GM18867 (cell line): ENCODE measurements around the gene SEMA3A.
"Not testable (repeated sequence)": the region's sequence is repeated elsewhere in the genome, so short reads cannot be mapped to it uniquely, and the experiment has no call there.

ENCODE experiments used
- ATAC-seq: cut with Tn5 transposase; IDR thresholded peaks from one replicate; pipeline ENCODE4 v1.9.1; 2021; ENCODE audit warnings: mild to moderate bottlenecking, moderate library complexity; ENCODE audit not compliant: unreplicated experiment

SEMA3A gene

DNA sequence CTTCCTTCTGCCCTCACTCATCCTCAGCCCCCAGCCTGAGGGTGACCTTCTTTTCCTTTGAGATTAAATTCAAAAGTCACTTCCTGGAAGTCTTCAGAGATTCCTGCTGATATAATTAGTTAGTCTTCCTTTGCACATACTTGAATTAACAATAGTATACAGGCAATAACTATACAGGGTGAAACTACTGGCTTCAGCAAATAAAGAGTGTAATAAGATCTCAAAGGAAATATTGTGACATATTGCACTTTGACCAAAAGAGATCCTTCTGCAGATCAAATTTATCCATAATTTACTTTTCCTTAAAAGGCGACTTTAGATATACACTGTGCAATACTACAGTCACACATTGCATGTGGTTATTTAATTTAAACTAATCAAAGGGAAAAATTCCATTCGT lies 123.8 kb downstream of the SEMA3A start:
- ATAC-seq, result no peak

DNA sequence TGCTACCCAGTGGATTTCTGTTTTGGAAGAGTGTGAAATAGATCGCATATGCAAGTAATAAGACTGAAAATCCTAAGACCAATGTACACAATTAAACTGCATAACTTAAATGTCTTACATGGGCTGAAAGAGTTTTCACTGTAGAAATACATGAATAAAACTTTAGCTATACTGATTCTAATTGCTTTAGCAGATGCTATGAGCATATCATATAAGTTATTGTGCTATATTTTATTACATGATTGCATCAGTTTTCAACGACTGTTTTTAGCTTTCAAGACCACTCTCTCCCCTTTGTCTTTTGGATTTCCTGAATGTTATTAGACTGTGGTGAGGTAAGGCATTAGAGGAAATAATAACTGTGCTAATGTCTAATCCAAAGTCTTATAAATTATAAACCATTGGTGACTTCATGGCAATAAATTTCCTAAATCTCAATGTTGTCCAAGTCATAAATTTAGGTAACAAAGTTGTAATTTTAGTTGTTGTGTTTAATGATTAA lies 124.5 kb downstream of the SEMA3A start:
- ATAC-seq, result no peak

DNA sequence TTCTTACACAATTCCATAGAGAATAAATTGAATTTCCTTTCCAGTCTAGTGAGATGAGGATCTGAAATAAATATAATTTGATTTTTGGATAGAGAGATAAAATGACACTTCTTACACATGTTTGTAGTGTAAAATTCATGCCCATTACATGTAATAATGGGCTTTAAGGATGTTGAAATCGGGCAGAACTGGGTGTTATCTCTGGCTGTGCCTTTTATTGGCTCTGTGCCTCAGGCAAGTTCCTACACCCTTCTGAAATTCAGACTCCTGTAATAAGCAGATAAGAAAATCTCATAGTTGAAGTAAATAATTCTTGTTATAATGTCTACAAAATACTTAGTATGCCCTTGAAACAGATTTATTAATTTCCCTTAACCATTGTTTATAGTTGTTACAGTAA lies 125.6 kb downstream of the SEMA3A start:
- no peak for ATAC-seq

DNA sequence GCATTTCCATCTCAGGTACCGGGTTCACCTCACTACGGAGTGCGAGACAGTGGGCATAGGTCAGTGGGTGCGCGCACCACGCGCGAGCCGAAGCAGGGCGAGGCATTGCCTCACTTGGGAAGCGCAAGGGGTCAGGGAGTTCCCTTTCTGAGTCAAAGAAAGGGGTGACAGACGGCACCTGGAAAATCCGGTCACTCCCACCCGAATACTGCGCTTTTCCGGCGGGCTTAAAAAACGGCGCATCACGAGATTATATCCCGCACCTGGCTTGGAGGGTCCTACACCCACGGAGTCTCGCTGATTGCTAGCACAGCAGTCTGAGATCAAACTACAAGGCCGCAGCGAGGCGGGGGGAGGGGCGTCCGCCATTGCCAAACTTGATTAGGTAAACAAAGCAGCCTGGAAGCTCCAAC lies 132.1 kb downstream of the SEMA3A start:
- ATAC-seq, result not testable (repeated sequence)

DNA sequence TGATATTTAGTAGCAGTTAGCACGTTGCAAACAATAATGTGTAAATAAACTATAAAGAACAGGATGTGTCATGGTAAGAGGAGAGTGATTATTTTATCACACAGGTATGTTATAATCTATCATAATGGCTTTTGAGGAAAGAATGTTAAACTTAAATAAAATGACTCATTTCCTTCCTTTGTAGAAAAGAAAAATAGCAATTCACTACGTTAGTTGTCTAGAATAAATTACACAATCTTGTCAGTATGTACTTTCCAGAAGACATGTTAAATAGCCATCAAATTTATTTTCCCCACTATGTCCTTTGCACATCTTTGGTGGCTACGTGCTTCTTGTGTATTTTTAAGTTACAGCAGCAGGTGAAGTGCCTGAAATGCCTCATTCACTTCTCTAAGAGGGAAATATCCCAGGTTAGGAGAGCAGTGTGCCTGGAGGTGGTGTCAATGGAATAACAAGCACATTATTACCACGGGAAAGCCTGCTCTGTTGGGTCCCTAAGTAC lies 133.8 kb downstream of the SEMA3A start:
- no peak for ATAC-seq

DNA sequence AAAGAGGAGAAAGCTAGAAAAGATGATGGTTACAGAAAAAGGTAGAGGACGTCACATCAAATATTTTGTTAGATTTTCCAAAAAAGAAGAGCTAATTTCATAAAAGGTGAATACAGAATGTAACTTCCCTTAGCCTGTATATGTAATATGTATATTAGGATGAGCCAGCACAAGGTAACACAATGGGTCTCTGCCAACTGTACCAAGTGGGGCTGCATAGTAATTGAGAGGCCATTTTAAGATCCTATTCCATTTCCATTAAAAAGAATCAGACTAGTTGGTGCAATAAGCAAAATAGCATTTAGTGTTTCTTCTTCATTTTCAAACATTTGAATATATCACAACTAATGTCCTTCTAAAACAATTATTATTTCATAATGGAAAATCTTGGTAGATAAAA lies 134.6 kb downstream of the SEMA3A start:
- no peak for ATAC-seq

DNA sequence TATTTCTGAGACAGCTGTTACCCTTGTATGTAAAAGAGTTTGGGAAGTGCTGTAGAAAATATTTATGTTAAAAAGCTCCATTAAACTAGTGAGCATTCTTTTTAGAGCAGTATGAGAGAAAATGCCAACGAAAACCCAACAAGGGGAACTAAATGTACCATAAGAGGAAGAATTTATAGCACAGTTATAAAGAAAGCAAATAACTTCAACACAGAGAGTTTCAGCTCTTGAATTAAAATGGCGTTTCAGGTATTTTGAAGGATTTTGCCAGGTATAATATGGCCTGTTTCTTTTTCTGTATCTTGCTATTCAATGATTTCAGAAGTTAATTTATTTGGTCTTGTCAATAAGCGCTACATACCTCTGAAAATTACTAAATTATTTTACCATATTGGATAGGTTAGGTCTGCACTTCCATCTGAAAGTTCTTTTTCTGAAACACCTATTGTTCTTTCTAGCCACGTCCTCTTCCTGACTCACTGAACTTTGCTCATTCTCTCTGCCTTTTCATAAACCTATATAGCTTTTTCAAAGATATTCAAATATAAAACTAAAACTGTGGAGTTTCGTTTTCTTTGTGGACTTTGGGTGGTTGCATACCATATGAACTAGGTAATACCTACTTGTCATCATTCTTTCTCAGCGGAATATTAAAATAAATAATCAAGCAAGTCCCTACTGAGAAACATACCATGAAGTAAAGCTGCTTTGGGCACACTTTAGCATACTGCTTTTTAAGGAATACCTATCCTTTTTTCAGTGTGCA lies 136.1 kb downstream of the SEMA3A start:
- no peak for ATAC-seq

DNA sequence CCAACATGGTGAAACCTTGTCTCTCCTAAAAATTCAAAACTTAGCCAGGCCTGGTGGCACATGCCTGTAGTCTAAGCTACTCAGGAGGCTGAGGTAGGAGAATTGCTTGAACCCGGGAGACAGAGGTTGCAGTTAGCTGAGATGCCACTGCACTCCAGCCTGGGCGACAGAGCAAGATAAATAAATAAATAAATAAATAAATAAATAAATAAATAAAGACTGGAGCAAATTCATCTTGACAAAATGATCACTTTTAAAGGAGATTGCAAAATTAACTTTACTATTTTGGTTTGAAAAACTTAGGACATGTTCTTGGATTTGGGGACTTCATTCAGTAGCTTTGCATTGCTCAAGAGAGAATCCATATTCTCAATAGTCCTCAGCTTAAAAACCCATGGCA lies 137.0 kb downstream of the SEMA3A start:
- ATAC-seq, result no peak

DNA sequence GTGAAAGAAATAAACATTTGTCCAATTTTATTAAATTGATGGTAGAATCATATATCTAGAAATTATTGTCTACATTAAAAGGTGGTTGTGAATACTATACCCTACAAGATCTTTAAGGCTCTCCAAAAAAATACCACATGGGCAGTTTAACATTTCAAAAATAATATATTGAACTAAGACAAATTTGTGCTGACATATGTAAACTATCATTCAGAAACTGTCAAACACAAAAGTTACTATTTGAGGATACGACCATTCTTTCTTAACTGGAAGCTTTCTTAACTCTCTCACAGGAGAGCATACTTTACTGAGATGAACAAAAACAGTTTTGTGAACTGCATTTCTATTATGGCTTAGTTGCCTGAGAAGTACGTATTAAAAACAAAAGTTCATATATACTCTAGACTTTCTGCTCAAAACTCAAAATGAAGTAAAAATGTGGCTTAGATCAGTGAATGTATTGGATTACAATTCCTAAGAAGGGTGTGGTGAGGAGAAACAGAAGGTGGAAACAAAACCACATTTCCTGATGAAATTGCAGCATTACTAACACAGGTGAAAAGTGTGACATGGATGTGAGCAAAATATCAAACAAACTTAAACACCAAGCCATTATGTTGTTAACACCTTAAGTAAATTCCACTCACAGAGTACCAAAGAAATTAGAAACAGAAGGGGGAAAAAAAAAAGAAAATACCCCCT lies 138.5 kb downstream of the SEMA3A start:
- no peak for ATAC-seq

DNA sequence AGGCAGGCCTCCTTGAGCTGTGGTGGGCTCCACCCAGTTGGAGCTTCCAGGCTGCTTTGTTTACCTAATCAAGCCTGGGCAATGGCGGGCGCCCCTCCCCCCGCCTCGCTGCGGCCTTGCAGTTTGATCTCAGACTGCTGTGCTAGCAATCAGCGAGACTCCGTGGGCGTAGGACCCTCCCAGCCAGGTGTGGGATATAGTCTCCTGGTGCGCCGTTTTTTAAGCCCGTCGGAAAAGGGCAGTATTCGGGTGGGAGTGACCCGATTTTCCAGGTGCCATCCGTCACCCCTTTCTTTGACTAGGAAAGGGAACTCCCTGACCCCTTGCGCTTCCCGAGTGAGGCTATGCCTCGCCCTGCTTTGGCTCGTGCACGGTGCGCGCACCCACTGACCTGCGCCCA lies 139.4 kb downstream of the SEMA3A start:
- ATAC-seq, result not testable (repeated sequence)

DNA sequence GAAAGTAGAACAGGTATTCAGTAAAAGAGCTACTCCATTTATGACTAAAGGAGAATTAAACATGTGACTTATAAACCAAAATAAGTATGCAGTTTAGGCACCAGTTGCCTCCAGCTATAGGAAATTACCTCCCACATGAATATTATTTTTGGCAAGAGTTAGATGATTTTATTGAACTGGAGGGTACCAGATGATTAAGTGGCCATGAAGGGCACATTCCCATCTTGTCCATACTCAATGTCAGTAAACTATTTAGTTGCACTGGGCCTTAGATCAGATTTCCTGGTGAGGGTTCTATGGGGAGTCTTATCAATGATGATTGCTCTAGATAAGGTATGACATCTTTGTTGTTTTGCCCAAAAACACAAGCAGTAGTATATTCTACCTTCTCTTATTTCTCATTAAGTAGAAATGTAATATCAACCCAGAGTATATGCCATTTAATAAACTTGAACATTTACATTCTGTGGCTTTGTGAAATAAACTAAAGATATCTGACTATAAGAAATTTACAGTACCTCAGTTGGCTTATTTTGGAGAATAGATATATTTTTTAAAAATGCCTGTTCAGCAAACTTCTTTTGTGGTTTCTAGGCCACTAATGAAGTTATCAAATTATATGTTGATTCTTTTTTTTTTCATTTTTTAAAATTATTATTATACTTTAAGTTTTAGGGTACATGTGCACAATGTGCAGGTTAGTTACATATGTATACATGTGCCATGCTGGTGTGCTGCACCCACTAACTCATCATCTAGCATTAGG lies 145.3 kb downstream of the SEMA3A start:
- ATAC-seq, result no peak

DNA sequence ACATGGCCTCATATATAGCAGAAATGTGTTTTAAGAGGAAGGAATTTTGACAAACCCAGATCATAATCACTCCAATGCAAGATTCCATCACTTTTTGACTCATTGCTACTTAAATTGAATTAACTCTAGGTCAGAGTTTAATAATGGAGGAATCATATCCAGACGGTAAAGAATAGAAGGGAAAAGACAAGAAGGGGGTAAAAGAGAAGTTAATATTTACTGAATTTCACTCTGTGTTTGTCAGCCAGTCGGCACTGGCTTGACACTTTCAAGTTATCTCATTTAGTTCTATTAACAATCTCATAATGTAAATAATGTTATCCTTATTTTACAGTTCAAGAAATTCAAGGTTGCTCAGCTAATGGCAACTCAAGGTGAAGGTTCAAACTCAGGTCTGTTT lies 147.5 kb downstream of the SEMA3A start:
- ATAC-seq, result no peak

DNA sequence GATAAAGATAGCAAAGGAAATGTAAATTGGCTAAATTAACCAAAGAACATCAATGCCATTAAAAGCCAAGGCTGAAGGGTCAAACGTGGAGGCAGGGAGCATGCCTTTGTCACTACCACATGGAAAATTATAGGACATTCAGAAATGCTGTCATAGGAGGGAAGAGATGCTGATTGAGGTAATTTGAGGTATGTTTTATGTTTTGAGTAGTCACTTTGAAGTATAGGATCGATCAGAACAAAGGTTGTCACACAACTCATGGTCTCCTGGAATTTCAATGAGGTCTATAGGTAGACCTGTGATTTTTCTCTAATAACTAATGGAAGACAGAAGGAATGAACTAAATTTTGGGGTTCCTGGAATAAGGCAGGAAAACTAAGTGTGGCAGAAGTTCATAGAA lies 149.8 kb downstream of the SEMA3A start:
- ATAC-seq, result no peak

DNA sequence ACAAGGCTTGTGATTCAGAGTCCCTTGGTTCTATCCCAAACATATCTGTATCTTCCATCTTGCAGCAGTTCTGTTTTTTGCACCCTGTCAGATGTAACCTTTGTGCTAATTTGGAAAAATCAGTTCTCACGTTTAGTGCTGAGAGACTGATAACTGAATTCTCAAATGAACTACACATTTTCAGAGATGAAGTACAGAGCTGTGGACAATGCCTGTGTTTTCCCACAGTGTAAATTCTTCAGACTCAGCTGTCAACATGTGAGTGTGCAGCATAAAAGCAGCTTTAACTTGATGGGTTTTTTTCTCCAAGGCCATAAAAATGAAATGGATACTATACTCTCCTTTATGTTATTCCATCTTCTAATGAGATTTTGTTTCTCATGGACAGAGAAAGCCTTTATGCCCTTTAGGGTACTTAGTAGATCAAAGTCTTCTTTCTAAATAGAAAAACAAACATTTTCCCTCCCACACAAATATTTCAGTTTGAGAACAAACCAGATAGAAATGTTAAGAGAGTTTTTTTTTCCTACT lies 150.9 kb downstream of the SEMA3A start:
- no peak for ATAC-seq

DNA sequence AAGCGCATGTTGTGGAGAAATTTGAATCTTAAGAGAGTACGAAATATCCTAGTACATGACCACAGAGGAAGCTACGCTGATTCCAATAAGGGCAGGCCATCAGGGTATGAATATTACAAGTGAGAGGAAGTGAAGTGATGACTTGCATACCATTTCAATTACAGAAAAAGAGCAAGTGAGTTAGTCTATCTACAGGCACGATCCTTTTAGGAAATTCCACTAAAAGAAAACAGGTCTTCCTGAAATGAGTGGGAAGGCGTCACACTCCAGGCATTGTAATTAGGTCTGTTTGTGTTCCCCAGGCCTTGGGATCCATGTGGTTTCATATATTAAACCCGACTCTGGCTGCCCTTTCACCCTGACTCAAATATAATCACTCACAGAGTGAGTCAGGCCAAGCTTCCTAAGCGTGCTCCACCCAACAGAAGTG lies 152.5 kb downstream of the SEMA3A start:
- no peak for ATAC-seq

DNA sequence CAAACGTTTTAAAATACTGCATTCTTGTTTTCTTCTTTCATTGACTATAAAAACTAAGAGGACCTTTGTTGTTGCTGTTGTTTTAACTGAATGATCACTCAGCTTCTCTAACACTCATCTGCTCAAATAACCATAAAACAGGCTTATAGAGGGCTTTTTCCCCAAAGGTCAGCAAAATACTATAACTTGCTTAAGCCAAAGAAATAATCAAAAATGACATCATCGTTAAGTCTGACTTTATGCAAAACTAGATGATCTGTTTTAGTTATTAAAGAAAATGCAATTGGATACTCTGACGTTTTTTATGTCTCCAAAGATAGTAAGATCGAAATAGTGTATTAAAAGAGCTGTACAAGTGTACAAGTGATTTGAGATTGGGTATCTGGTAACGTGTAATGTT lies 152.9 kb downstream of the SEMA3A start:
- no peak for ATAC-seq

DNA sequence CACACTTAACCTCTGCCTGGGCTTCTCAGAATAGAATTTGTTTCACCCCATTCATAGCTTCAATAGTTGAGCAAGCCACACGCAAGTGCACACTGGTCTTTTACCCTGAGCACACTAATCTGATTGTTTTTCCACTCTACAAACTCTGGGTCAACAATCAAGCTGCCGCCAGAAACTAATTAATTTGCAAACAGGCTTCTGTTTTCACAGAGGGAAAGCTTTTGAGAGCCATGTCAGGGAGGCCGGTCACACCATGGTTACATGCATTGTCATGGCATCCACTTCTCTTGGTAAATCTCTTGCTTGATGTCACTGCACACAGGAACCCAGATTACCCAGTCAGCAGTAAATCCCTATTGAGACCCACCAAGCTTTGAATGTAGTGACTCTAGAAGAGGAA lies 154.2 kb downstream of the SEMA3A start:
- ATAC-seq, result no peak

DNA sequence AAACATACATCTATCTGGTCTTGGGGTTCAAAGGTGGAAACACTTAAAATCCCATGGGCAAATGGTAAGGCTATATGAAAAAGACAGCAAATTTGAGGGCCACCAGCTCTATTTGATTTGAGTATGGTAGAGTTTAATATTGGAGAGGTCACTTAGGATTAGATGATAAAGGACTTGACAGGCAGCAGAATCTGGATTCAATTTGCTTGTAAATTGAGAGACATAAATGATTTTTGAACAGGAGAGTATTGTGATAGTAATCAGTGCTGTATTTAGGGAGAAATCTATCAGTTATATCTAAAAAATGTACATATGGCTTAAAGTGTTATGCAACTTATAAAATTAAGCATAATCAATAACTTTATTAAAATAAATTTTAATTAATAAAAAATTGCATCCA lies 155.2 kb downstream of the SEMA3A start:
- no peak for ATAC-seq

DNA sequence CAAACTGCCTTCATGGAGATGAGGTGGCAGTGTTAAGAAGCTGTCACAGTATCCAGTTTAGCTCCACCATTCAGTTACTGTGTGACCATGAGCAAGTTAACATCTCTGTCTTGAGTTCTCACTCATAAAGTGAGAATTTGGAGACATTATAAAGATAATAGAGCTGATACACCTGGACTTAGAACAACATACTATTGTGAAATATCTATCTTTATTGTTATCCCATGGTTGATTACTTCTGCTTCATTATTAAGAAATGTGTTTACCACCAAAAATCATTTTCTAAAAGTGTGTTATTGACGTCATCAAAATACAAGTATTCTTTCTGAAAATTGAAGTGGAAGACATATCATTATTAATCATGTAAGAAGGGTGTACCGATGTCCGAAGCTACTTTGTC lies 166.9 kb downstream of the SEMA3A start:
- ATAC-seq, result no peak

DNA sequence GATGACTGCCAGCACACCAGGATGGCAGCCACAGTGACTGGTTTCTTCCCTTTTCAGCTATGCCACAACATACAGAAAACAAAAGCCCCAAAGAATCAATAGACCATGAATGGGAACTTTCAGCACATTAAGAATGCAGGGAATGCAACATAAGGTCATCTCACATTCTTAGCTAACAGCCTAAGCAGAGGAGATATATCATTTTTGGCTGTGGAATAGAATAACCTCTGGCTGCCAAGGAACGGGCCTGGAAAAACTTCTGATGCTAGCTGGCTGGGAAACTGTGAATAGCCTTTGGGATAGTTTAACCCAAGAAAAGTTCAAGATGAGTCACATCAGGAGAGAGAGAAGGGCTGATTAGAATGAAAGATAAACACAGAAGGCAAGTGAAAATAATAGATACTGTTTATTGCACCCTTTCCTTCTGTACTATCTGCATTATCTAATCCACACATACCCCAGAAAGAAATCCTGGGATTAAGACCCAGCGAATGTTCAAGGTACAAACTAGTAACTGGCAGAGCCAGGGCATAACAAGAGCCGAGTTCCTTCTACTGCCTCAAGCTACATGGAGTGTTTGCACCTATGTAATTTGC lies 169.2 kb downstream of the SEMA3A start:
- no peak for ATAC-seq
